HFF-Myc (cell line): Measurements from ENCODE around the gene TNIK.

ENCODE experiments used
- DNase-seq: peaks from one replicate; pipeline ENCODE4 v3.0.0-alpha.2; 2011; ENCODE audit warnings: low read depth; ENCODE audit errors: extremely low read depth
- H3K4me3 ChIP-seq: replicated peaks from 2 replicates; pipeline ENCODE4 v1.5.1; 2011; ENCODE audit warnings: low read depth, mild to moderate bottlenecking, control low read depth, low read length
- CTCF ChIP-seq: IDR thresholded peaks from 2 replicates; pipeline ENCODE4 v1.5.1; 2012; ENCODE audit warnings: mild to moderate bottlenecking, low read depth, low read length, control low read depth; ENCODE audit errors: missing control alignments

The TNIK gene

DNA sequence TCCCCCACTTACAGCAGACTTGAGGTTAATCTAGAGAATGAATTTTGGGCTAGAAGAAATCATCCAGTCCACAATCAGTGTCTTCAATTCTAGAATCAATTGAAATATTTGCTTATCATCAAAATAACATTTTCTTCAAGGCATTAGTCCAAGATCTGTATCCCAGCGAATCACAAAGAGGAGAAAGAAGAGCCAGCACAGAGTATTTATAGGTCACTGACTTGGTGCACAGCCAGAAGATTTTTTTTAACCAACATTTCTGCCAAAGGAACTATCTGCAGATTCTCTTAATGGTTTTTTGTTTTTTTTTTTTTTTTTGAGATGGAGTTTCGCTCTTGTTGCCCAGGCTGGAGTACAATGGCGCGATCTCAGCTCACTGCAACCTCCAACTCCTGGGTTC, 178.2 kb downstream of the TNIK start:
- DNase-seq = no peak
- H3K4me3 ChIP-seq = no peak overlapping the region
- no peak for TF ChIP-seq CTCF

- no peak for TF ChIP-seq CTCF
- H3K4me3 ChIP-seq = no peak overlapping the region
- no peak for DNase-seq
Observed at GRCh38 chr3:171281256-171281992, 178.8 kb downstream of the TNIK start.

DNA sequence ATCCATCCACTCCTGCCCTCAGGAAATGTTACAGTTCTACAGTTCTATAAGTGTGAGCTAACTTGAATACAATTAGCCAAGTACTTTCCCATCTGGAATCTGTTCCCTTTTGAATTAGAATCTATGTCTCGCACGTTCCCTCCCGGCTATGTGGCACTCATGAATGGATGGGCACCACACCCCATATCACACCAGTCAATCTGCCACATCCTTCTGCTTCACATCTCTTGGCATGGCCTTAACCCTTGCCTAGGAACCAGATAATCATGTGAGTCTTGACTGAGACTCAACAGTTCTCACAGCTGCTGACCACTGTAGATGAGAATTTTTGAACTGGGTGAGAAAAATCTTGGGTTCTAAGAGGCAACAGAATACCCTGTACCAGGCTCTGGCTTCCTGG, 180.2 kb downstream of the TNIK start:
- DNase-seq = no peak
- no peak for TF ChIP-seq CTCF

DNA sequence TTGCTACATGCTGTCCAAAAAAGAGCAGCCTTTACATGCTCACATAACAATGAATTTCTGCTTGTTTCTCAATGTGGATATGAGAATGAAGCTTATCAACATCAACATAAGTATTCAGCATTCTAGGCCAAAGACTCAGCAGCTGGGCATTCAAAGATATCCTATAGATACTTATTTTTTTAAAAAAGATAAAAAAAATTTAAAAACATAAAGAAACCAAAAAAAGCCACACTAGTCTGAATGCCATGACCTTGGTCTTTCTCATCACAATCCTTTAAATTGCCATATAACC, 182.0 kb downstream of the TNIK start:
- no peak overlapping the region for H3K4me3 ChIP-seq
- TF ChIP-seq CTCF = no peak
- no peak for DNase-seq

More for the DNA sequence above, 180.2 kb downstream of the TNIK start:
- no peak overlapping the region for H3K4me3 ChIP-seq

DNA sequence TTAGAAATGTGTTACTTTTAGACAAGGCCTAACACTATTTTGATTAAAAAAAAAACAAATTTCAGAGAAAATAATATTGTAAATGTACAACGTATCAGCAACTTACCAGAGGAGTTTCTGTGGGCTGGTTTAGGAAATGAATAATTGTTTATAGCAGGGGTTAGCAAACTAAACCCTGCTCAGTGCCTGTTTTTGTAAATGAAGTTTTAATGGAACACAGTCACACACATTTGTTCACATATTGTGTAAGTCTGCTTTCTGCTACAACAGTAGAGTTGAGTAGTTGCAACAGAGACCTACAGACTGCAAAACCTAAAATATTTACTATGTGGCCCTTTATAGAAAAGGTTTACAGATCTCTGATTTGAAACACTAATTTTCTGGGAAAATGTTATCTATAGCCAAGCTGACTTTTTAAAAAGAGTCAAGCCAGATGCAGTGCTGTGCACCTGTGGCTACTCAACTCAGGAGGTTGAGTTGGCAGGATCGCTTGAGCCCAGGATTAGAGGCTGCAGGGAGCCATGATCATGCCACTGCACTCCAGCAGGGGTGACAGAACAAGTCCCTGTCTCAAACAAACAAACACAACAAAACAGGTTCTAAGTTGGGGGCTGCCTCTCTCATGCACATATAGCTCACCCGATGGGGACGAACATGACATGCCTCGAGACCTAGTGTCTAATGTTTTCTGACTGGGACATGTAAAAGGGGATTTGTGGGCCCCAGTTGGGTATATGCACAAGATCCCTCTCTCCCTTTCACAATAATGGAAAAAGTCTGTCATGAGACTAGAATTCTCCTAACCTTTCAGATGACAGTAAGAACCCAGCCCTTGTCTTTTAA, 182.5 kb downstream of the TNIK start:
- no peak for TF ChIP-seq CTCF
- H3K4me3 ChIP-seq = no peak overlapping the region
- DNase-seq = no peak

- no peak for TF ChIP-seq CTCF
- DNase-seq = no peak
- H3K4me3 ChIP-seq = no peak overlapping the region
Observed at GRCh38 chr3:171276923-171277322, 183.3 kb downstream of the TNIK start.
